ENCODE data around the gene GRIK1.

The GRIK1 gene

GRCh38 chr21:29524055-29524454 is 415.7 kb downstream of the GRIK1 start:
- no peak overlapping the region for H3K4me3 ChIP-seq (ENCODE audit: low read depth, low read length)
- TF ChIP-seq ZNF157 (tag by site-specific recombination; IDR thresholded peaks at IDR 0.05): no peak
- TF ChIP-seq ZNF423 (tag by site-specific recombination; IDR thresholded peaks at IDR 0.05): no peak
- no peak for TF ChIP-seq ZNF391 (tag by site-specific recombination; IDR thresholded peaks at IDR 0.05; ENCODE audit: borderline replicate concordance, low read depth)
- TF ChIP-seq TCF7L2 (IDR thresholded peaks at IDR 0.05; ENCODE audit: borderline replicate concordance, low read depth, low read length): no peak
- ChIA-PET POLR2A (no interaction called here), CTCF (no interaction called here)
- H3K27ac ChIP-seq (ENCODE audit: extremely low read depth, low read depth, low read length): no peak overlapping the region
- no peaks in the 10 kb centered on the region for H3K9me3 ChIP-seq (ENCODE audit: control insufficient read depth, insufficient read depth, low read depth, low read length)
- H3K36me3 ChIP-seq (ENCODE audit: control insufficient read depth in 2 of 2, insufficient read depth in 1 of 2, low read length in 2 of 2): no peaks in the 10 kb centered on the region
- H3K4me1 ChIP-seq (ENCODE audit: control insufficient read depth, insufficient read depth, low read length): no peaks in the 10 kb centered on the region

GRCh38 chr21:29523646-29524045 is 416.1 kb downstream of the GRIK1 start:
- ChIA-PET POLR2A (no interaction called here), CTCF (interaction anchor here (0.6 kb wide), 1 partner anchor 1021 kb away, joined by 3 read pairs; no protein-coding TSS in a partner anchor)
- no peak overlapping the region for H3K27ac ChIP-seq (ENCODE audit: extremely low read depth, low read depth, low read length)
- no peaks in the 10 kb centered on the region for H3K36me3 ChIP-seq (ENCODE audit: control insufficient read depth in 2 of 2, insufficient read depth in 1 of 2, low read length in 2 of 2)
- H3K4me1 ChIP-seq (ENCODE audit: control insufficient read depth, insufficient read depth, low read length): no peaks in the 10 kb centered on the region
- no peak for TF ChIP-seq GLI4 (tag by site-specific recombination; IDR thresholded peaks at IDR 0.05)
- TF ChIP-seq KLF17 (tag by site-specific recombination; IDR thresholded peaks at IDR 0.05): no peak
- TF ChIP-seq ZNF223 (tag by site-specific recombination; IDR thresholded peaks at IDR 0.05): no peak
- no peak for TF ChIP-seq ZNF747 (tag by site-specific recombination; IDR thresholded peaks at IDR 0.05)
- TF ChIP-seq ZNF10 (tag by site-specific recombination; IDR thresholded peaks at IDR 0.05): no peak
- H3K4me3 ChIP-seq (ENCODE audit: low read depth, low read length): no peak overlapping the region
- no peaks in the 10 kb centered on the region for H3K9me3 ChIP-seq (ENCODE audit: control insufficient read depth, insufficient read depth, low read depth, low read length)

GRCh38 chr21:29521872-29522271 is 417.9 kb downstream of the GRIK1 start:
- H3K27ac ChIP-seq (ENCODE audit: extremely low read depth, low read depth, low read length): no peak overlapping the region
- H3K36me3 ChIP-seq (ENCODE audit: control insufficient read depth in 2 of 2, insufficient read depth in 1 of 2, low read length in 2 of 2): no peaks in the 10 kb centered on the region
- no peaks in the 10 kb centered on the region for H3K9me3 ChIP-seq (ENCODE audit: control insufficient read depth, insufficient read depth, low read depth, low read length)
- POLR2A ChIA-PET: no interaction called here
- H3K4me1 ChIP-seq (ENCODE audit: control insufficient read depth, insufficient read depth, low read length): no peaks in the 10 kb centered on the region
- TF ChIP-seq ZNF629 (tag by site-specific recombination; IDR thresholded peaks at IDR 0.05) (no peak), HOXC10 (CRISPR knock-in tag; IDR thresholded peaks at IDR 0.05) (no peak), ZBTB17 (tag by site-specific recombination; IDR thresholded peaks at IDR 0.05) (no peak), OVOL3 (tag by site-specific recombination; IDR thresholded peaks at IDR 0.05) (no peak), GLIS2 (tag by site-specific recombination; IDR thresholded peaks at IDR 0.05) (no peak), ZXDB (tag by site-specific recombination; IDR thresholded peaks at IDR 0.05) (no peak), YY1 (tag by site-specific recombination; IDR thresholded peaks at IDR 0.05) (no peak), PBX3 (CRISPR knock-in tag; IDR thresholded peaks at IDR 0.05) (no peak), ZFP37 (tag by site-specific recombination; IDR thresholded peaks at IDR 0.05) (no peak), ZNF362 (tag by site-specific recombination; IDR thresholded peaks at IDR 0.05) (no peak), ZBTB7A (tag by site-specific recombination; IDR thresholded peaks at IDR 0.05; ENCODE audit: low read depth) (no peak), ZSCAN30 (tag by site-specific recombination; IDR thresholded peaks at IDR 0.05) (no peak), SETDB1 (IDR thresholded peaks at IDR 0.05; ENCODE audit: insufficient read length, low read length) (no peak)
- no peak overlapping the region for H3K4me3 ChIP-seq (ENCODE audit: low read depth, low read length)
- CTCF ChIA-PET: interaction anchor here (0.7 kb wide), 1 partner anchor 148 kb away, joined by 3 read pairs; no protein-coding TSS in a partner anchor
